ENCODE results near the gene ATP2B2.

- TF ChIP-seq PATZ1 (CRISPR knock-in tag; IDR thresholded peaks at IDR 0.05; ENCODE audit: borderline replicate concordance) = no peak
- no peak for TF ChIP-seq ARNTL (CRISPR knock-in tag; IDR thresholded peaks at IDR 0.05; ENCODE audit: borderline replicate concordance, low read depth)
- TF ChIP-seq BACH2 (CRISPR knock-in tag; IDR thresholded peaks at IDR 0.05; ENCODE audit: borderline replicate concordance) = no peak
- no peak for TF ChIP-seq CREB5 (CRISPR knock-in tag; IDR thresholded peaks at IDR 0.05; ENCODE audit: low read depth)
- no peak for TF ChIP-seq CSDC2 (CRISPR knock-in tag; IDR thresholded peaks at IDR 0.05)
- no peak for TF ChIP-seq ZFP30 (CRISPR knock-in tag; IDR thresholded peaks at IDR 0.05)
- TF ChIP-seq TSHZ2 (CRISPR knock-in tag; IDR thresholded peaks at IDR 0.05) = no peak
- no peak for TF ChIP-seq PPARA (CRISPR knock-in tag; IDR thresholded peaks at IDR 0.05; ENCODE audit: borderline replicate concordance)
- TF ChIP-seq ZFP3 (CRISPR knock-in tag; IDR thresholded peaks at IDR 0.05) = no peak
- TF ChIP-seq OSR1 (CRISPR knock-in tag; IDR thresholded peaks at IDR 0.05) = no peak
These were observed 3.7 kb downstream of the ATP2B2 start for GRCh38 chr3:10501664-10502052.

All from SK-N-SH treated with all-trans-retinoic acid at 6 μM for 48 hours (cell line).